Measurements from ENCODE around the gene POLDIP2.
A peak's percentile ranks its signal among the peaks of the same experiment; 100 is the strongest.

POLDIP2 gene

DNA sequence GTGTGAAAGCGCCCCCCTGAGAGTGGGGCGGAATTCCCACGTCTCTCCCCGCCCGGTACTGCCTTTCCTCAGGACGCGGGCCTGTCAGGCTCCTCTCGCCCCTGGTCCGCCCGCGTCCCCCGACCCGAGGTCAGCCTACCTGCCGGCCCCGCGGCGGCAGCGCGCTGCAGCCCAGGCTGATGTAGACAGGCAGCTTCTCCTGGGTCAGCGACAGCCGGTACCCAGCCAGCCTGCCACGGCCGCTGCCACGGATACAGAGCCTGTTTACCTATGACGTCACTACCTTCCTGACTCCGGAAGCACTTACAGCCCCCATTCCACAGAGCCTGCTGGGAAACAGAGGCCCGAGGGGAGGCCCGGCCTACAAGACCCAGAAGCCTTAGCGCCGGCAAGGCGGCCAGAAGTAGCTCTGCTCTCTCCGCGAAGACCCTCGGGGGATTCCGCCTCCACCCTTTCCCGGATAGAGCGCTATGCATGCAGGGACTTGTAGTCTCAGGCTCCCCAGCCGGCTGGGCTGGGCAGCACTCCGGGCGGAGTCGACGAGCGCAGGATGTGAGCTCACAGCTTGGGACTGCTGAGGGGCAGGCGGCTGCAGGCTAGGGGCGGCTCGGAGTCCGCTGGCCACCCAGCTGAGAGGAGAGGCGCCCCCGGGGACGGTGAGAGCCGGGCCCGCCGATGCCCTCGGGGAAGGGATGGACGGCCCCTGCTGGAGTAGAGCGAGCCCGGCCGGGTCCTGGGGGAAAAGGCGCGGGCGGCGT lies 21.9 kb downstream of the POLDIP2 start, which contains the start of the genes IFT20 and TNFAIP1:
TSS of gene IFT20 (minus strand) at position 272 of the 758 bp plus-strand sequence. CDS start 3,487 bp downstream, outside the sequence.
TSS of gene TNFAIP1 (plus strand) at position 561 of the 758 bp plus-strand sequence. CDS start 3,761 bp downstream, outside the sequence.
- peak; percentile 99 for DNase-seq

DNA sequence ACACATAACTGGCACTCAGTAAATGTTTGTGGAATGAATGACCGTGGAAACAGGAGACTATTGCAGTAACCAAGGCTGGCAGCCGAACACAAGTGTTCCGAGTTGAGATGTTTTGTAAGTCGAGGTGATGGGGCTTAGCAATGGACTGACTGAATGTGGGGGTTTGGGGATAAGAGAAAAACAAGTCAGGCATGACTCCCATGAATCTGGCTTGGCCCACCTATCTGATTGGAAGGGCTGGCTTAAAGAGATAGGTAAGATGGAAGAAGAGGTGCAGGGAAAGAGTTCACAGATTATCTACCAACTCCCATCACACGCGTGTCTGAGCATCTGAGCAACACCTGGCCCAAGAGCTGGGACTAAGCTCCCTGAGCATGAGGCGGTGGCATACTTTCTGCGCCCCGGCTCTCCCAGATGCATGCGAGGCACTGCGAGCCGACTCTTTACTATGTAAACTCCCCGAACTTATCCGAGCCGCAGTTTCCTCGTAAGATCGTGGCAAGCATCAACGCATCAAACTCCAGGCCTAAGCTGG lies 22.6 kb downstream of the POLDIP2 start:
- no peak for DNase-seq

DNA sequence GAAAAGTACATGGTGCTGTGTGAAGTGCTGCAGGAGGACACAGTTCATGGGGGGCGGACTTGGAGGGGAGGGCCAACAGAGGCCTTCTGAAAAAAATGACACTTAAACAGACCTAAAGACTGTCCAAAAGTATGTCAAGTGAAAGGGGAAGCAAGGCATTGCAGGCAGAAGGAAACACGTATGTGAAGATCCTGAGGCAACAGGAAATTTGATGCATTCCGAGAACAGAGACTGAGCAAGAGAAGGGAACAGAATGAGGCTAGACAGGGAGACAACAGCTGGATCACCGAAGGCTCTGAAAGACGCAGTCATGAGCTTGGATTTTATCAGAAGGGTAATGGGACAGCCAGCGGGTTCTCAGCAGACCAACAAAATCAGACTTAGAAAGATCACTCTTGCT lies 23.2 kb downstream of the POLDIP2 start:
- DNase-seq: no peak

DNA sequence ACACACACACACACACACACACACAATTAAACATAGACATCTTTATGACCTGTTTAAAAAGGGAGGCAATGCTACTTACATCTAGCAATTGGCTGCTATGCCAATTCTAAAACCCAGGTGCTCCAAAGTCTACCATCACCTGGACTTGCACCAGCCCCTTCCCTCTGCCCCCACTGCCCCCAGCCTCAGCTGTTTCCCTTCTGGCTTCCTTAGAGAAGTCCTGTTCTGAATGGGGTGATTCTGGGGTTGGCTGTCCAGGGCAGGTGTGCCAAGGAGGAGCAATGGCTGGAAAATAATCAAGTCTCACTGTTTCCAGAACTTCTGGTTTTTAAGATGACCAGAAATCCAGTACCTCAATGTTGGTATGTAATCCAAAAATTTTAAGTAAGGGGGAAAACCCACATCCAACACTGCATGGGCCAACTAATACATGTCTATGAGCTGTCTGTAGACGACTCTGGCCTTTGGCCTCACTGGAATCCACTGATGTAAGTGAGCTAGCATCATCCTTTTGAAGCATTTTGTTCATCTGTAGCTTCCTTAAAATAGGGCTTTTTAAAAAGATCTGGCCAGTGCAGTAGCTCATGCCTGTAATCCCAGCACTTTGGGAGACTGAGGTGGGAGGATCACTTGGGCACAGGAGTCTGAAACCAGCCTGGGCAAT lies 24.1 kb downstream of the POLDIP2 start:
- DNase-seq: no peak

DNA sequence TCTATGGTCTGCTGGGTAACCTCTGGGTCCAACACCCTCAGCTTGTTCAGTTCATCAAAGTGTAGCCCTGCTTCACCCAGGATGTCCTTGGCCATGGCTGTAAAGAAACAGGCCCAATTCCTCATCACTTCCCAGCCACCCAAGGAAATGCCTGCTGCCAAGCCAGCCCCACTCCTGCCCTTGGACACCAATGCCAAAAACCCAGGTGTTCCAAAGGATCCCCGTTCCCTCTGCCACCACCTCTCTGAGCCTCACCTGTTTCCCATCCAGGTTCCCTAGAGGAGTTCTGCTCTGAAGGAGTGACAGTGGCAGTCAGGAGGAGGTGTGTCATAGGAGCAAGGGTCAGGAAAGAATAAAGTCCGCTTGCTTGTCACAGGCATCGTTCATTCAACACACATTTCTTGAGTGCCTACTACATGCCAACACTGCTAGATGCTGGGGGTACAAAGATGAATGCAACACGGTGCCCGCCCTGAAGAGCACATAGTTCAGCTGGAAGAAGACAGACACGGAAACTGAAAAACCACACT lies 25.4 kb downstream of the POLDIP2 start:
- no peak for DNase-seq

DNA sequence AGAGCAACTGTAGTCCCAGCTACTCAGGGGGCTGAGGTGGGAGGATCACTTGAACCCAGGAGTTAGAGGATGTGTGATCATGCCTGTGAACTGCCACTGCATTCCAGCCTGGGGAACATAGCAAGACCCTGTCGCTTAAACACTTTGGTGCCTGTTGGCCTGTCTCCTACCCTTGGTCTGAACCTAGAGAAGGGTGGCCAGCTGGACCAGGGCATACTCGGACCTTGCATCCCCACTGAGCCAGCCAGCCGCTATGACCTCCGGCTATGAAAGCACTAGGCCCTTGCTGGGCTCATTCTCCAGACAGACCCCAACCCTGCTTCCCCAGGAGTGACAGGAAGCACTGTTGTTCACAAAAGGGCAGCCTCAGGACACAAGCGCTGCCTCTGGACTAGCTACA lies 26.7 kb downstream of the POLDIP2 start:
- DNase-seq: no peak

DNA sequence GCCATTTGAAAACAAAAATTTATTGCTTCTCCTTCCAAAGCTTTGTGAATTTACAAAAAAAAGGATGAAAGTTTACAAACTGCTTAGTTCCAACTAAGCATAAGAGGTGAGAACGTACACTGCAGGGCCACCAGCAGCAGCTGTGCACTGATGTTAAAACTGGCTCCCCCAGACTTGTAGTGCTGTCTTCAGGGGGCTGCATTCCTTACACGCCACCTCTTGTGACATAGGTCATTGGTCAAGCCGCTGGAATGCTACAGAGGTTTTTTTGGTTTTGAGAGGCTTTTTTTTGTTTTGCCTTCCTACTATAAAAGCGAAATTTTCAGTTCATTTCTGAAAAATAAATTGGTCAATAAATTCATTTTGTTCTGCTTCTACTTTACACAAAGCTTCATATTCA lies 29.0 kb downstream of the POLDIP2 start:
- DNase-seq: no peak

DNA sequence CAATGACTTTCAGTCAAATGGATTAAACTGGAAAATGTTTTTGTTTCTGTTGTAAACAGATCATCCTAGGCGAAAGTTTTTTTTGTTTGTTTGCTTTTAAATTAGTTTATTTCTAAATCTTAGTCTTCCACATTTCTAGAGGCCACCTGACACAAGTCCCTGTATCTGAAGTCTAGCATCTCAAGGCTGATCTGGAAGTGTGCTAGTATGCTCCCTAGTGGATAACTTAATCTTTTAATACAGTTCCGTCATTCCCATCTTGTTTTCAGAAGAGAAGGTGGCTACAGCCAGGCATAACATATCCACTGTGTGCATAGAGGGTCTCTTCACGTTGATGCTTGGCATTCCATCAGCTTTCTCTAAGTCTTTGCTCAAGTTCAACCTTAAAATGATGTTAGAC lies 29.6 kb downstream of the POLDIP2 start:
- DNase-seq: no peak

DNA sequence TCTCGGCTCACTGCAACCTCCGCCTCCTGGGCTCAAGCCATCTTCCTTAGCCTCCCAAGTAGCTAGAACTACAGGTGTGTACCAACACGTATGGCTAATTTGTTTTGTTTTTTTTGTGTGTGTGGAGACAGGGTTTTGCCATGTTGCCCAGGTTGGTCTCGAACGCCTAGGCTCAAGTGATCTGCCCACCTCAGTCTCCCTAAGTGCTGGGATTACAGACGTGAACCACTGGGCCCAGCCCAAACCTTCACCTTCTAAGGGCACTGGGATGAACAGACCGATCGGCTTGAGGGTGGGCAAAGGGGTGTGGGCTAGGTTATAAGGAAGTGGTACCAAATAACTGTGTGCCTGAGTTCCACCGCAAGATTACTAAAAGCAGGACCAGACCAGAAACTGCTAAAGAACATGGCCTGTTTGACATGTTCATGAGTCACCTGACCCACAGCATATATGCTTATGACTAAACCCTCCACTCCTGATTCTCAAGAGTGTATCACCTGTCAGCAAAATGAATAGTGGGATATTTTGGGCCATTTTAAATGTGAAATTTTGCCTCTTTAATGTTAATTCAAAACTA lies 30.2 kb downstream of the POLDIP2 start:
- DNase-seq: no peak

DNA sequence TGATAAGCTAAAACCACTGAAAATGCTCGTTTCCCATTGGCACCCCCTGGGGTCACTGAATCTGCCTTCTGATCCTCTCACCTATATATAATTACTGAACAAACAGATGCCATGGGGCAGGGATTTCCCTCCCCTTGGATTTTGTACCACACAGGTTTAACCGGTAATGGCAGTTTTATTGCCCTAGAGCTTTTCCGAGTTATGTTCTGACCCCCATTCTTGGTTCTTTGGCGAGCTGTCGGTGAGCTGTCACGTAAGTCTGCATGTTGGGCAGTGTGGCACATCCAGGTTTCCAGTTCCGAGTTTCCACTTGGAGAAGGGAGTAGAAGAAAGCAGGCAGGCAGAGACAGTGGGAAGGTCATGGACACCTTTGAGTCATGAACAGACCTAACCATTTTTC lies 31.2 kb downstream of the POLDIP2 start:
- DNase-seq: no peak

DNA sequence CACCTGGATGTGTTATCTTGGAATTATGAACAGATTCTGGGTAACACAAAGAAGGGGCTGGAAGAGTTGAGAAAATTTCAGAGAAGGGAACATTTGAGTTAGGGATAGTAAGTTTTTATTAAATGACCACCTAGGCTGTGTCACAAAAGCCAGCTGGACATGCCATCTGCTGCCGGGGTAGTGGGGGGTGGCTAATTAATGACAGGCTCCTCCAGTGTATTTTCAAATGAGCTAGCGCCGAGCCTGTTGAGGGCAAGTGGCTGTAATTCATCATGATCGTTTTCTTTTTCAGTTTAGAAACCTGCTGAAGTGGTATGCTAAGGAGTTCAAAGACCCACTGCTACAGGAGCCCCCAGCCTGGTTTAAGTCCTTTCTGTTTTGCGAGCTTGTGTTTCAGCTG lies 32.1 kb downstream of the POLDIP2 start:
- DNase-seq: no peak

DNA sequence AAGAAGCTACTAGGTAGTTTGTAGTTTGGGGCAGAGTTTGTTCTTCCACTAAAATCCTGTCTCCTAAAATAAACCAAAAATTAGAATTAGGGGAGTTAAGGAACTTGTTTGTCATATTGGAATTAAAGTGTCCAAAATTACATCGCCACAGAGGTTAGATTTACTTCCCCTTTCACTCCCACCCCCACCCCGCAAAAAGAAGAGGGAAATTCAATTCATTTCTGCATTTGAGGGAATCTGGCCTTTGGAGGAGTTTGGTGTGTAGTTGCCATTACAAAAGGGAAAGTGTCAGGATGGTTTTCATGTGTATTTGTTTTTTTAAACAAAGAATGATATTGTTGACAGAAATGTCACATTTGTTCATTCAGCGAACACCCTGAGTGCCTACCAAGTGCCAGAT lies 32.5 kb downstream of the POLDIP2 start:
- DNase-seq: no peak

DNA sequence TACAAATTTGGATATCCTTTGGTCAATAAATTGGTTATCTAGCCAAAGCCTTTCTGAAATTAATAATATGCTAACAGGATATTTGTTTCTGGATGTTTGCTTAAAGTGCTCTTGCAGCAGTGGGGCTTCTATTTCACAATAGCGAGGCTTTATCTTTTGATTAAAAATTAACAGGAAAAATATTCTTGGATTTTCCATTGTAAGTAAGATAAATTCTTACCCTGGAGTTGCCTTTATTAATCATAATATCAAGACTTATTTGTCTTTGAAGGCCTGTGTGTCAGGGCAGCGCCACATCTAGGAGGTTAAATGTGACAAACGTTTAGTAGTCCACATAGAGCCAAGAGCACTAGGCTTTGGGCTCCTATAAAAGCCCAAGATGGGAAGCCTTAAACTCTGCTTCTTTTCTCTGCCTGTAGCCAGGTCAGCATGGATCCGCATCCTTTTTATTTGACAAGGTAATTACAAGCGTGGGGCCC lies 33.0 kb downstream of the POLDIP2 start:
- DNase-seq: no peak

DNA sequence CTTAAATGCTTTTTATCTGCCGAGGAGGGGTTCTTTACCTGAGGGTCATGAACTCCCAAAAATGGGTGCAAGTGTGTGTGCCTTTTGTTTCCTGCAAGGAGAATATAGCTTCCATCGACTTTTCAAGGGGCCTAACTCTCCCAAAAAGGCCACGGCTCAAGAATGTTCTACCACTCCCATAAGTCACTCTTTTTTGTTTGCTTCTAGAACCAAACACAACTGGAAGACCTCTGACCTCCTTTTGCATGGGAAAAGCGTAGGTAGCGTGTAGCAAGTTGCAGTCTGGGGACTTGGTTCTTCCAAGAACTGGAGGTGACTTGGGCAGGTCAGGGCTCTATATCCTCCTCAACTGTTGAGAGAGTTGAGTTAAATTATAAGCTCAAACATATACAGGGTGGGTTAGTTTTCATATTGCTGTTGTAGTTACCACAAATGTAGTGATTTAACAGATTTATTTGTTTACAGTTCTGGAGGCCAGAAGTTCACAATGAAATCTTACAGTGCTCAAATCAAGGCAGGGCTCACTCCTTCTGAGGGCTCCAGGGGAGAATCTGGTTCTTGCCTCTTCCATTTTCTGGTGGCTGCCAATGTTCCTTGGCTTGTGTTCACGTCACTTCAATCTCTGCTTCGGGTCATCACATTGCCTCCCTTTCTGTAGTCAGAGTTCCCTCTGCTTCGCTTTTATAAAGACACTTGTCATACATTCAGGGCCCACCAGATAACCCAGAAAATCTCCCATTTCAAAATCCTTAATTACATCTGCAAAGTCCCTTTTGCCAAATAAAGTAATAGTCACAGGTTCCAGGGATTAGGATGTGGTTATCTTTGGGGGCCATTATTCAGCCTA lies 36.9 kb downstream of the POLDIP2 start:
- DNase-seq: no peak

DNA sequence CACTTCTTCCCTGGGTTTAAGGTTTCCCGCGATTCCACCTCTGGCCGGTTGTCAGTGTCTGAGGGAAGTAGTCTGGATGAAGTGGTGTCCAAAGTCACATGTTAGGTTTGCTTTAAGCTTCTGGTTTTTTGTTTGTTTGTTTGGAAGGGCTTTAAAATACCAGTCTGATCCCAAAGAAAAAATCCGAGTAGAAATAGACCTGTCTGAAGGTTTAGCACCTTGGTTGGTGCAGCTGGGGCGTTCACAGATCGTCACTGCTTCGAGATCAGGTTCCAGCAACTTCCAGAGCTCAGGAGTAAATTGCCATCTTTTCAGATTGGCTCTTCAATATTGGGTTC lies 37.8 kb downstream of the POLDIP2 start:
- DNase-seq: no peak

DNA sequence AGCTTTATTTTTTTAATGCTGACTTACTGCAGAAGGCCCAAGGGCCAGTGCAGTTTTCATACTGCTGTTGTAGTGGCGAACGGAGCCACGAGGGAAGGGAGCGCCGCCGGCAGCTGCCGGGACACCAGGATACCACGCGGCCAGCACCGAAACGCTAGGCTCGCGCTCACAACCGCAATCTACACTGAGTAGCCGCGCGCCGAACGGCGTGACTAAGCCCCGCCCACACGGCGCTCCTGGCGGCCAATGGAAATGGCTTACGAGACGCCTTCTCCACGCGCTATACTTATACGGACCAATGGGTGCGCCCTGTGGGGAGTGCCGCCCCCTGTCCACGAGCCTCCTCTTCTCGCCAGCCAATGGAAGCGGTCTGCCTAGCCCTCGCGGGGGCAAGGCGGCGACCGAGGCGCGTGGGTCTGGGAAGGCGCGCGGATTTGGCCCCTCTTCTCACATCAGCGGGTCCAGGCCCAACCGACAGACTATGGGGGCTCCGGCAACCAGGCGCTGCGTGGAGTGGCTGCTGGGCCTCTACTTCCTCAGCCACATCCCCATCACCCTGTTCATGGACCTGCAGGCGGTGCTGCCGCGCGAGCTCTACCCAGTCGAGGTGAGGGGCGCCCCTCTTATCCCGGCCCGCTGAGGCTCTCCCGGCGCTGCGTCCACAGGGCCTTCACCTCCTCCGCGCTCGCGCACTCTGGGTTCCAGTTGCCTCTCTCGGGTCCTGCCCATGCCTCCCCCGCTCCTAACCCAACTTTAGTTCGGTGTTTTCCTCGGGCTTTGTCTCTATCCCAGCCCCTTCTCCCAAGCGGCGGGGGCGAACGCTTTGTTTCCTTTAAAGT lies 38.3 kb downstream of the POLDIP2 start, which contains the start of gene TMEM97:
TSS of gene TMEM97 (plus strand) at position 442 of the 839 bp plus-strand sequence. CDS start at position 482, 40 bp downstream.
- DNase-seq: peak; percentile 93

DNA sequence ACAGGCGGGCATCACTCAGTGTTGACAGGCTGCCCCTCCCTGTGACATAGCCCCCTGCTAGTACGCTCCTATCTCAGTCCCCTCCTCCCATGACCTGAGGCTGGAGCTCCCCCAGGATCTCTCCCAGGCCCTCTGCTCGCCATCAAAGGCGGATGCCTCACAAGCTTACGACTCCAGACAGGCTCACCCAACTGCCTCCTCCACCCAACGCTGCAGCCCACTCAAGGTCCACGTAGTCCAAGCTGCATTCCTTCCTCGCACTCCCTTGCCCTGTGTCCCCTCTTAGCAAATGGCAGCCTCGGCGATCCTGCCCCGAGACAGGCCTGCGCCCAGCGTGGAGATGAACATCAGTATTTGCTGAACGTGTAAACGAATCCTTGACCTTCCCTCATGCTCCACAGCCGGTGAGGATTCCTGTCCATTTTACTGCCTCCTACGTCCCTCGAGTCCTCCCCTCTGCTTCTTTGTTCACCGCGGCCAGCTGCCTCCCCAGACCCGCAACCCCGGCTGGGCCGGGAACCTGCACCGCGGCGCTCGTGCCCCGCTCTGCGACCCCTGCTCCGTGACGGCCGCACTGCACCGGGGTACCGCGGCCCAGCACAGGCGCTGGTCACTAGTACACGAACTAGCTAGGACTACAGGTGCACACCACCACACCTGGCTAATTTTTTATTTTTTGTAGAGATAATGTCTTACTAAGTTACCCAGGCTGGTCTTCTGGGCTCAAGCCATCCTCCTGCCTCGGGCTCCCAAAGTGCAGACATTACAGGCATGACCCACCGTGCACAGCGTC lies 39.2 kb downstream of the POLDIP2 start:
- DNase-seq: no peak

DNA sequence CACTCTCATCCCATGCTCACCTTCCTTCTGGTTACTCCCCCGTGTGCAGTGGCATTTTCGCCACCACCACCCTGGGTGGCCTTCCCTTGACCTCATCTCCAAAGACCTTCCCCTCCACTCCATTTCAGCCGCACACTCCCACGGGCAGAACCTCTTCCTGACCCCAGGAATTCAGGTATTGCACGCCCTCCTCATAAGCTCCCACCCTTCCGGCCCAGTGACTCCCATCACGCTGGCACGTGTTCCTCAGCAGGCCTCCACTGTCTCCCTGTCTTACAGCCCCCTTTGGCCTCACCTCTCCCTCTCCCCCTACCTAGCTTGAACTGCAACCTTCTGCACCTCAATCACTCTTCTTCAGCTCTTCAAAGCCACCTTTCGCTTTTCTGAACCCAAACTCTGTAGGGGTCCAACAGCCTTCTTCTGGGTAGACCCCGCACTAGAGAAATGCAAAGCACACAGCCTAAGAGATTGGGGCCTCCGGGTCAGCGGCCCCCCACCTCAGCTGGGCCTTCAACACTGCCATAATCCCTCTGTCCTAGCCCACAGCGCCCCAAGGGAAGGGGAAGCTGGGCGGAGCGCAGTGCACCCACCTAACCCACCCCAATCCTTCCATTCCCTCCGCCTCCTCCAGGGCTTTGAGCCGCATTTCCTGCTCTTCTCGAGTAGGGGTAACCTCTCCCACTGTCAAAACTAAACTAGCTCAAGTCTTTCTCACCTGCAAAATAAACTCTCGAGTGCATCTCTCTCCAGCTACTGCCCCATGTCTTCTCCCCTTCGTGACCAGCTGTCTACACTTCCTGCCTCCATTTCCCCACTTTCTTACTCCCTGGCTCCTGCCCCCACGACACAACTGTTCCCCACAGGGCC lies 40.0 kb downstream of the POLDIP2 start:
- no peak for DNase-seq
